NCI-H2196 (cell line): ENCODE results near the gene BICD2.

Experiments used
- DNase-seq: peaks from one replicate; lab custom pipeline; 2025; ENCODE audit not compliant: unreplicated experiment; lab: John Stamatoyannopoulos, UW

Gene BICD2

DNA sequence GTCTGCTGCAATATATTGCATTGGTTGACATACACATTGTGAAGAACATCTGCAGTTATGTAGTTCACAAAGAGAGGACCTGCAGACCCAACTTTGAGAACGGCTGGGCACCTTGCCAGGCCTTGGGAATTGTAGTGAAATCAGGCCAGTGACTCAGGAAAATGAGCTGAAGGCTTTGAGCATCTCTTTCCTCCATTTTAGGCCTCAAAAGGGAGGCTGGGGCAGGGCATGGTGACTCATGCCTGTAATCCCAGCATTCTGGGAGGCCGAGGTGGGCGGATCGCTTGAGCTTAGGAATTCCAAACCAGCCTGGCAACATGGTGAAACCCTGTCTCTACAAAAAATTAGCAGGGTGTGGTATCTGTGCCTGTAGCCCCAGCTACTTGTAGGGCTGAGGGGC lies 93.3 kb downstream of the BICD2 start:
- peak; percentile 41 for DNase-seq

DNA sequence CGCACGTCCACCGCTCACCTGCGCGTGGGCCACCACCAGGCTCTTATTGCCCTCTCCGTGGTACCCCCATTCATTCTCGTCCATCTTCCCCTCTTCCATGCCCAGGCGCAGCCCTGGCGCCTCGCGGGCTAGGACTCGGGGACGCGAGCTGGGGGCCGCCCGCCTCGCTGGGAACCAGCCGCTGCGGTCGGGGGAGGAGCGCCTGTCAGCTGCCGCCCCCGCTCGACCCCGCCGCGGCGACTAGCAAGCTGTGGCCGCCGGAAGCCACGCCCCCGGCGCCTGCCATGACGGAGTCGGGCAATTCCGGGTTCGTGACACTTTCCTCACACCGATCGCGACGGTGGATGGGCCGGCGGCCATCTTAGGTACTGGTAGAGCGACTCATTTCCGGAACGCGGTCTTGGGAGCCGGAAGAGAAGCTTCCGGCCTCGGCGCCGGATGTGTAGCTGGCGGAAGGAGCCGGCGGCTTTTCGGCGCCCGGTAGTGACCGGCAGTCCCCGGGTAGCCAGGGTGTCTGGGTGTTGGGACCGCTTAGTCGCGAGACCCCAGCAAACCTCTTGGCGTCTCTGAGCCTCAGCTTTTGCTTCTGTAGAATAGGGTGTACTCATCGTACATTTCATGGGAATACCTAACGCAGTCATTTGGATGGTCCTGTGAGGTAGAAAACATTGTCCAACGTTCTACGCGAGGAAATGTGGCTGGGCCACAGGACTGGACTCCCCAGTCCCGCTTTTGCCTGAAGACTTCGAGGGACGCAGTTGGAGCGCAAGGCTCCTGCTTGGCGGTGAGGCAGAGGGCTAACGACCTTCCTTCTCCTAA lies 94.5 kb downstream of the BICD2 start, which contains the start of gene IPPK:
Gene IPPK, minus strand, starts transcription at position 242 of the 819 bp plus-strand sequence. Its CDS starts 143 bp downstream, at position 99.
- DNase-seq, result peak; percentile 99

DNA sequence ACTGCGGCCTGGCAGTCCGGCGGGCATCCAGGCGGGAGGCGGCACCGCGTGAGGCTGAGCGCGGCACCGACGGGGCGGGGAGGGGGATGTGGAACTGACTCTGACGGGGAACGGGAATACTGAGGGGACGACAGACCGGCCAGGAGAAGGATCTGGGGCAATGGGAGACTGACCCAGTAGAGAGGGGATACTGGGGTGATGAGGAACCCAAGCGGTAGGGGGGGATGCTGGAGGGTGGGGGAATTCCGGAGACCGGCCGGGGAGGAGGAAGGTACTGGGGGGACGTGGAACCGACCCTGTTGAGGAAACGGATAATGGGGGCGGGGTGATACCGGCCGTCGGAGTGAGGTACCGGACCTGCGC lies 95.1 kb downstream of the BICD2 start:
- no peak for DNase-seq

GRCh38 chr9:92668746-92669526 lies 95.7 kb downstream of the BICD2 start:
- no peak for DNase-seq

DNA sequence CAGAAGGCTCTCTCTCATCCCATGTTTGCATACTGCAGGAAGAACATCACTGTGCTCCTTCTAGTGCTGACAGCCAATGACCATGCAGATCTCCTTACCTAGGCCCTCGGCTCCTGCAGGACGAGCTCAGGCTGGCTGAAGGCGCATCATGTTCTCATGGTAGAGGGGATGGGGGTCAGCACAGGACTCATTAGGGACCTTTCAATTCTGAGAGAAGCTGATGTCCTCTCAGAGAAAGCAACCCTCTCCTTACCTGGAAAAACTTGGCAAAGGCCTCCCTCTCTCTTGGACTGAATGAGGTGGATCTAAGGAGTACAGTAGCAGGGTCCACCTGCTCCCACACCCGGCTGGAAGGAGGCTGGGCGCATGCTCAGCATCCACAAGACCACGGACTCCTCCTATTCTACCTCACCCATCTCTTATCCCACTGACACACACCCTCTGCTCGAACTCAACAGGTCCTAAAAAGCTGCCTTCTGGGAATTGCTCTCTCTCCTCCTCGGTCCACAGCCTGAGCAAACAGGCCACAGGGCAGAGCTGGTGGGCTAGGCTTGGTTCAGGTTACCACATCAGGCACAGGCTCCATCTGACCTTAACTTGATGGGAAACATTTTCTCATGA lies 97.6 kb downstream of the BICD2 start:
- DNase-seq, result no peak

DNA sequence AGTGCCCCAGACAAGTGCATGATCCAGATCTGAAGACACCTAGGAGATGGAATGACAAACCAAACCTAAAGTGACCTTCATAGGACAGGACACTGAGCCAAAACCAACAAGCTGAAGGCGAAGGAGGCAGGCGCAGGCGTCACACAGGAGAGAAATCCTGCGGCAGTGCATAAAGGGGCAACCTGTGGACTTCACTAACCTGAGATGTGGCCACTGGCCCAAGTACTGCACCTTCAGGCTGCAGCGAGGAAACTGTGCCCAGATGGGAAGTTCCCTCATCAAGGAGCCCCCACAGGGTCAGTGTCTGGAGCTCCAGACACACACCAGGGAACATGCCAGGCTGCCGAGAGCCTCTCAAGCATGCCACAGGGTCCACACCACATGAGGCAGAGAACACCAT lies 98.4 kb downstream of the BICD2 start:
- DNase-seq, result no peak

- DNase-seq, result no peak
Measured at GRCh38 chr9:92665836-92666235, 98.8 kb downstream of the BICD2 start.

GRCh38 chr9:92664394-92665152 lies 100.1 kb downstream of the BICD2 start:
- no peak for DNase-seq

DNA sequence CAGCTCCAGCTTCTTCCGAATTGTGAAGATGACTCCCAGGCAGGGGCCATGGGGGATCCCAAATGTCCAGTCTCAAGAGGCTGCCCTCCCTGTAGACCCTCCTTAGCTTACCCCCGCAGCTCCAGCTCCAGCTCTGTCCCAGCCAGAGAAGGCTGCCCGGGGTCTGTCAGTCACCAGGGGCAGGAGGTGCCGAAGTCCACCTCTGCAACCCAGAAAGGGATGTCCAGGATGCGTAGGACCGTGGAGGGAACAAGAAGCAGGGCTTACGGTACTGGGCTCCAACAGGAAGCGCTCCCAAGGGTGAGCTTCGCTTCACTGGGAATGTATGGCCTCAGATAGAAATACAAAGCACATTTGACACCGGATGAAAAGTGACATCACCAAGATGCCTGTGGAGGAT lies 100.7 kb downstream of the BICD2 start:
- DNase-seq, result no peak

DNA sequence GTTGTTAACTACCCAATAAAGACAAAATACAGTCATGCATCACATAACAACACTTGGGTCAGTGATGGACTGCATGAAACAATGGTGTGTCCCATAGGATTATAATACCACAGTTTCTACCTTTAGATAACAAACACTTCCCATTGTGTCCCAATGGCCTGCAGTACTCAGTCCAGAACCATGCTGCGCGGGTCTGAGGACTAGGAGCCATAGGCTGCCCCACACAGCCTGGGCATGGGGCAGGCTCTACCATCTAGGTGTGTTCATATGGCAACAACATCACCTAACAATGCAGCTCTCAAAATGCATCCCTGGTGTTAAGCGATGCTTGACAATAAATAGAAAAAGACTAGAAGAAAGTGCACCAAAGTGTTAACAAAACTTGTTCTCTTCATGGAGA lies 101.5 kb downstream of the BICD2 start:
- DNase-seq, result no peak

GRCh38 chr9:92661743-92662142 lies 102.9 kb downstream of the BICD2 start:
- DNase-seq, result no peak
